Mucosa of descending colon (tissue), 3 donors: ENCODE results near the gene PDE8A. TPM values are rescaled to one million over a fixed set of nuclear protein-coding genes. Genes with fewer than 3 reads are reported as not detected.

Experiments
- ATAC-seq: fragments of 200-7000 bp; cut with Tn5 transposase; one replicate; pipeline ENCODE4 v1.9.1; 2020; ENCODE audit warnings: mild to moderate bottlenecking, moderate library complexity
- DNase-seq, 3 donors: peaks; one replicate each; pipeline ENCODE4 v3.0.0-alpha.2; 2020
- H3K36me3 ChIP-seq: fragments of 200-600 bp; one replicate; pipeline ENCODE4 v1.8.0; 2021; ENCODE audit warnings: low read depth, mild to moderate bottlenecking
- H3K4me1 ChIP-seq: fragments of 200-600 bp; one replicate; pipeline ENCODE4 v1.8.0; 2021; ENCODE audit warnings: low read depth, mild to moderate bottlenecking
- H3K4me3 ChIP-seq: fragments of 200-600 bp; one replicate; pipeline ENCODE4 v1.8.0; 2021; ENCODE audit warnings: mild to moderate bottlenecking
- H3K9me3 ChIP-seq: fragments of 200-600 bp; one replicate; pipeline ENCODE4 v1.8.0; 2021; ENCODE audit warnings: mild to moderate bottlenecking
- CTCF ChIP-seq: fragments of 200-600 bp; IDR thresholded peaks from one replicate; pipeline ENCODE4 v1.8.0; 2022; ENCODE audit warnings: antibody characterized with exemption, mild to moderate bottlenecking
- intact Hi-C, 2 donors: fragments of 100-400 bp; cut with DNase I in 1 of 2; cut with micrococcal nuclease in 1 of 2; formaldehyde crosslinking; loops; one replicate each; pipeline versions ENCODE4 v1.11.0 to v1.11.1; 2022; cut with DNase I, micrococcal nuclease
- total RNA-seq, 3 donors: library from RNA; stranded (reverse); fragmentation: NEBNext Ultra II Directional in 2 of 3; extraction: Animal tissue kit (Norgen Biotek cat#: 25700) in 2 of 3; gene quantifications; one replicate each; pipeline versions ENCODE4 v1.2.1 to v1.2.4, GENCODE V29; 2021 to 2023
- donor health status: DM: no; HTN: no; CAD: no; lungs with moderate emphysema.
- donor health status: DM: no; HTN: no; CAD: no.
- donor health status: DM: no; HTN: yes; CAD: no.

Gene PDE8A
- total RNA-seq, 3 donors from 2014 or later: 79.7 to 117 (median 98.3) TPM

- ATAC-seq: no peak
- no peak for DNase-seq
- no peak for TF ChIP-seq CTCF
- Histone ChIP-seq H3K9me3 (no peaks in the 10 kb centered on the region), H3K4me3 (no peak overlapping the region), H3K36me3 (no peaks in the 10 kb centered on the region), H3K4me1 (no peaks in the 10 kb centered on the region)
- intact Hi-C loops: no loop called here
These were observed 41.3 kb upstream of the PDE8A start for GRCh38 chr15:84940399-84940798.

GRCh38 chr15:84942456-84942855 lies 39.2 kb upstream of the PDE8A start:
- intact Hi-C loops: no loop called here
- Histone ChIP-seq H3K9me3 (no peaks in the 10 kb centered on the region), H3K36me3 (no peaks in the 10 kb centered on the region), H3K4me1 (no peaks in the 10 kb centered on the region), H3K4me3 (no peak overlapping the region)
- no peak for TF ChIP-seq CTCF
- DNase-seq: no peak
- ATAC-seq: no peak

GRCh38 chr15:84944311-84944710 lies 37.3 kb upstream of the PDE8A start:
- Histone ChIP-seq H3K9me3 (no peaks in the 10 kb centered on the region), H3K4me1 (no peaks in the 10 kb centered on the region), H3K36me3 (no peaks in the 10 kb centered on the region), H3K4me3 (no peak overlapping the region)
- TF ChIP-seq CTCF: no peak
- DNase-seq: no peak
- intact Hi-C loops: no loop called here
- ATAC-seq: no peak

- Histone ChIP-seq H3K4me1 (no peaks in the 10 kb centered on the region), H3K4me3 (no peak overlapping the region), H3K36me3 (no peaks in the 10 kb centered on the region), H3K9me3 (no peaks in the 10 kb centered on the region)
- DNase-seq: no peak
- intact Hi-C loops: no loop called here
- ATAC-seq: no peak
- no peak for TF ChIP-seq CTCF
These were observed 36.8 kb upstream of the PDE8A start for GRCh38 chr15:84944861-84945260.

GRCh38 chr15:84946772-84947489 lies 34.7 kb upstream of the PDE8A start:
- H3K9me3 ChIP-seq: no peaks in the 10 kb centered on the region
- H3K4me1 ChIP-seq: no peaks in the 10 kb centered on the region
- no peak overlapping the region for H3K4me3 ChIP-seq
- ATAC-seq (peak; percentile 26), DNase-seq (no peak)
- intact Hi-C loops: no loop called here
- H3K36me3 ChIP-seq: no peaks in the 10 kb centered on the region
- TF ChIP-seq CTCF: no peak
